HepG2 (cell line): Measurements from ENCODE around the gene MAVS. TPM values are rescaled to one million over a fixed set of nuclear protein-coding genes. Genes with fewer than 3 reads are reported as not detected.

Source experiments
- ARID2 ChIP-seq: sonication (generic); formaldehyde crosslinking; IDR thresholded peaks from 2 replicates; pipeline ENCODE4 v1.8.1; 2022; ENCODE audit warnings: mild to moderate bottlenecking, missing genetic modification reagents, borderline replicate concordance
- ETV5 ChIP-seq: IDR thresholded peaks from 2 replicates; pipeline ENCODE4 v1.6.1; 2018; ENCODE audit warnings: missing biosample characterization, missing genetic modification reagents, inconsistent platforms, borderline replicate concordance
- HDAC1 ChIP-seq: sonication (generic); formaldehyde crosslinking; IDR thresholded peaks from 2 replicates; pipeline ENCODE4 v1.5.1; 2020; ENCODE audit warnings: mild to moderate bottlenecking, missing genetic modification reagents
- NFKB2 ChIP-seq: sonication (generic); formaldehyde crosslinking; IDR thresholded peaks from 2 replicates; pipeline ENCODE4 v1.4.0; 2020; ENCODE audit warnings: missing genetic modification reagents, borderline replicate concordance
- NFRKB ChIP-seq: fragments of 450-650 bp; IDR thresholded peaks from 2 replicates; pipeline ENCODE4 v1.6.1; 2017
- NONO ChIP-seq, 2 experiments: fragments of 450-650 bp in 1 of 2; sonication (generic) in 1 of 2; formaldehyde crosslinking in 1 of 2; IDR thresholded peaks in 1 of 2; conservative IDR thresholded peaks in 1 of 2; 2 replicates each; pipeline versions ENCODE4 v1.6.1 to v1.8.0; 2017 to 2022; ENCODE audit warnings: mild to moderate bottlenecking in 1 of 2, missing genetic modification reagents in 1 of 2, moderate library complexity in 1 of 2
- ZFP41 ChIP-seq: sonication (generic); formaldehyde crosslinking; IDR thresholded peaks from 2 replicates; pipeline ENCODE4 v1.4.0; 2020; ENCODE audit warnings: mild to moderate bottlenecking, missing genetic modification reagents, borderline replicate concordance
- ZNF225 ChIP-seq: sonication (generic); formaldehyde crosslinking; IDR thresholded peaks from 2 replicates; pipeline ENCODE4 v1.4.0; 2020; ENCODE audit warnings: mild to moderate bottlenecking, missing genetic modification reagents
- ZNF335 ChIP-seq: sonication (generic); formaldehyde crosslinking; IDR thresholded peaks from 2 replicates; pipeline ENCODE4 v1.4.0; 2020; ENCODE audit warnings: missing genetic modification reagents
- ZNF724P ChIP-seq: sonication (generic); formaldehyde crosslinking; IDR thresholded peaks from 2 replicates; pipeline ENCODE4 v1.8.0; 2022; ENCODE audit warnings: missing genetic modification reagents, borderline replicate concordance
- polyA plus RNA-seq, 8 experiments: library from polyadenylated mRNA; depleted of rRNA in 3 of 8; stranded (reverse) in 7 of 8; unstranded in 1 of 8; fragments of >200 nt; fragmentation: Illumina TruSeq in 4 of 8; extraction: Trizol in 4 of 8; gene quantifications; 2 replicates each; pipeline versions ENCODE4 v1.2.1 to v1.2.3, GENCODE V29; 2011 to 2016; ENCODE audit warnings: low read depth in 4 of 8, missing spikeins in 1 of 8, mixed read lengths in 1 of 8; ENCODE audit not compliant: insufficient read depth in 1 of 8
- total RNA-seq, 5 experiments: library from RNA; depleted of rRNA; stranded (reverse); fragments of >200 nt; fragmentation: Illumina TruSeq; extraction: Trizol; gene quantifications; 2 replicates each; pipeline ENCODE4 v1.2.3, GENCODE V29; 2016; ENCODE audit warnings: low read depth in 1 of 5
- TF ChIP-seq, protein P1 (sequence below): sonication (generic); formaldehyde crosslinking; IDR thresholded peaks from 2 replicates; pipeline ENCODE4 v1.5.0; 2020; ENCODE audit warnings: missing genetic modification reagents
- TF ChIP-seq, protein P2 (sequence below): sonication (generic); formaldehyde crosslinking; IDR thresholded peaks from 2 replicates; pipeline ENCODE4 v1.4.0; 2020; ENCODE audit warnings: mild to moderate bottlenecking, missing genetic modification reagents
- TF ChIP-seq, protein P3 (sequence below): sonication (generic); formaldehyde crosslinking; conservative IDR thresholded peaks from 2 replicates; pipeline ENCODE4 v1.4.0; 2020; ENCODE audit warnings: missing genetic modification reagents
- TF ChIP-seq, protein P4 (sequence below): sonication (generic); formaldehyde crosslinking; IDR thresholded peaks from 2 replicates; pipeline ENCODE4 v1.5.1; 2020; ENCODE audit warnings: mild to moderate bottlenecking, missing genetic modification reagents, borderline replicate concordance
- TF ChIP-seq, protein P5 (sequence below): IDR thresholded peaks from 2 replicates; pipeline ENCODE4 v1.6.1; 2016; ENCODE audit warnings: low read depth
- TF ChIP-seq, protein P6 (sequence below): sonication (generic); formaldehyde crosslinking; IDR thresholded peaks from 2 replicates; pipeline ENCODE4 v1.4.0; 2020; ENCODE audit warnings: missing genetic modification reagents

Gene MAVS
- total and polyA plus RNA-seq, 2 of the 13 experiments (the other 11 are each of a cell fraction or from before 2014, with no cell fraction given), result 27.3 to 36.6 TPM

DNA sequence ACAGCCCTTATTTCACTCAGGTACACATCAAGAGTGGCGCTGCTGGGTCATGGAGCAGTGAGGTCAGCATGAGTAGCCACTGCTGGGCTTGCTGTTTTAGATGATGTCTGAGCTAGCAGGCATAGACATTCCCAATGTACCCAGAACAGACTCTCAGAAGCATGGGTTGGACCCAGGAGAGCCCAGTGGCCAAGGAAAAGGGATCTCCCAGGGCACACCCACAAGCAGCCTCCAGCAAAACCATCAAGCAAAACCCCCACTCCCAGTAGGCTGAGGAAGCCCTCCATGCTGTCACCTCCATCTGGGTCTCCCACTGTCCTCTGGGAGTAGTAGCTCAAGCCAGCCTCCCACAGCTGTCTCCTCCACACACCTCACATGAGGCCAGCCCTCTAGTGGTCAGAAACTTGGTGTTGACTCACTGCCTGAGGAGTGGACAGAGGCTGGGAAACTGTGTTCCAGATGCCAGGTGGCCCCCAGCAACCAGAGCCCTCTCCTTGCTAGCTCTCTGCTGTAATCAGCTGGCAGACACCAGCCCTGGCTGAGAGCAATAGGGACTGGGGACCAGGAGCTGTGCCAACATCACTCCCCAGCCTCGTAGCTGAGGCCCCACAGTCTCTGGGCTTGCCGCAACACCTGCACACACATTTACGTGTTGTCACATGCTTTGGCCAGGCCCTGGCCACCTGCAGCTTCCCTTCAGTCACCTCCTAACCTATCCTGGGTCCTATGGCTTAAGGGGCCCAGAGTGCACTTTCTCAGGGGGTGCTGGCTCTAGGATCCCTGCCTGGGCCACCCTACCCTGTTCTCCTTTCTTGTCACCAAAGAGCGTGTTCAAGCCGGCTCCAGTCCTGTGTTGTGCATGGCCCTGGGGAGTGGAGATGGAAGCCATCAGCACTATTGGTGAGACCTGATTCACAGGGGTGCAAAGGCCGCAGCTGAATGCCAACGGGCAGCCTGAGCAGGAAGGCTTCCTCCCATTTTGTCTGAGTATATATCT, 28.2 kb upstream of the MAVS start (continued):
- TF ChIP-seq, protein P1, sequence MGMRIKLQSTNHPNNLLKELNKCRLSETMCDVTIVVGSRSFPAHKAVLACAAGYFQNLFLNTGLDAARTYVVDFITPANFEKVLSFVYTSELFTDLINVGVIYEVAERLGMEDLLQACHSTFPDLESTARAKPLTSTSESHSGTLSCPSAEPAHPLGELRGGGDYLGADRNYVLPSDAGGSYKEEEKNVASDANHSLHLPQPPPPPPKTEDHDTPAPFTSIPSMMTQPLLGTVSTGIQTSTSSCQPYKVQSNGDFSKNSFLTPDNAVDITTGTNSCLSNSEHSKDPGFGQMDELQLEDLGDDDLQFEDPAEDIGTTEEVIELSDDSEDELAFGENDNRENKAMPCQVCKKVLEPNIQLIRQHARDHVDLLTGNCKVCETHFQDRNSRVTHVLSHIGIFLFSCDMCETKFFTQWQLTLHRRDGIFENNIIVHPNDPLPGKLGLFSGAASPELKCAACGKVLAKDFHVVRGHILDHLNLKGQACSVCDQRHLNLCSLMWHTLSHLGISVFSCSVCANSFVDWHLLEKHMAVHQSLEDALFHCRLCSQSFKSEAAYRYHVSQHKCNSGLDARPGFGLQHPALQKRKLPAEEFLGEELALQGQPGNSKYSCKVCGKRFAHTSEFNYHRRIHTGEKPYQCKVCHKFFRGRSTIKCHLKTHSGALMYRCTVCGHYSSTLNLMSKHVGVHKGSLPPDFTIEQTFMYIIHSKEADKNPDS (CRISPR knock-in tag), result no peak
- TF ChIP-seq ZNF724P (CRISPR knock-in tag), result peak; percentile 32; the same call in 1 of the 2 replicates
- peak; percentile 55; the same call in 1 of the 2 replicates for TF ChIP-seq ZFP41 (CRISPR knock-in tag)
- no peak for TF ChIP-seq NFRKB
- TF ChIP-seq ZNF225, result peak; percentile 85
- TF ChIP-seq, protein P2, sequence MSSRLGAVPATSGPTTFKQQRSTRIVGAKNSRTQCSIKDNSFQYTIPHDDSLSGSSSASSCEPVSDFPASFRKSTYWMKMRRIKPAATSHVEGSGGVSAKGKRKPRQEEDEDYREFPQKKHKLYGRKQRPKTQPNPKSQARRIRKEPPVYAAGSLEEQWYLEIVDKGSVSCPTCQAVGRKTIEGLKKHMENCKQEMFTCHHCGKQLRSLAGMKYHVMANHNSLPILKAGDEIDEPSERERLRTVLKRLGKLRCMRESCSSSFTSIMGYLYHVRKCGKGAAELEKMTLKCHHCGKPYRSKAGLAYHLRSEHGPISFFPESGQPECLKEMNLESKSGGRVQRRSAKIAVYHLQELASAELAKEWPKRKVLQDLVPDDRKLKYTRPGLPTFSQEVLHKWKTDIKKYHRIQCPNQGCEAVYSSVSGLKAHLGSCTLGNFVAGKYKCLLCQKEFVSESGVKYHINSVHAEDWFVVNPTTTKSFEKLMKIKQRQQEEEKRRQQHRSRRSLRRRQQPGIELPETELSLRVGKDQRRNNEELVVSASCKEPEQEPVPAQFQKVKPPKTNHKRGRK (CRISPR knock-in tag), result no peak
- TF ChIP-seq, protein P3, sequence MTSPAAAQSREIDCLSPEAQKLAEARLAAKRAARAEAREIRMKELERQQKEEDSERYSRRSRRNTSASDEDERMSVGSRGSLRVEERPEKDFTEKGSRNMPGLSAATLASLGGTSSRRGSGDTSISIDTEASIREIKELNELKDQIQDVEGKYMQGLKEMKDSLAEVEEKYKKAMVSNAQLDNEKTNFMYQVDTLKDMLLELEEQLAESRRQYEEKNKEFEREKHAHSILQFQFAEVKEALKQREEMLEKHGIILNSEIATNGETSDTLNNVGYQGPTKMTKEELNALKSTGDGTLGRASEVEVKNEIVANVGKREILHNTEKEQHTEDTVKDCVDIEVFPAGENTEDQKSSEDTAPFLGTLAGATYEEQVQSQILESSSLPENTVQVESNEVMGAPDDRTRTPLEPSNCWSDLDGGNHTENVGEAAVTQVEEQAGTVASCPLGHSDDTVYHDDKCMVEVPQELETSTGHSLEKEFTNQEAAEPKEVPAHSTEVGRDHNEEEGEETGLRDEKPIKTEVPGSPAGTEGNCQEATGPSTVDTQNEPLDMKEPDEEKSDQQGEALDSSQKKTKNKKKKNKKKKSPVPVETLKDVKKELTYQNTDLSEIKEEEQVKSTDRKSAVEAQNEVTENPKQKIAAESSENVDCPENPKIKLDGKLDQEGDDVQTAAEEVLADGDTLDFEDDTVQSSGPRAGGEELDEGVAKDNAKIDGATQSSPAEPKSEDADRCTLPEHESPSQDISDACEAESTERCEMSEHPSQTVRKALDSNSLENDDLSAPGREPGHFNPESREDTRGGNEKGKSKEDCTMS (CRISPR knock-in tag), result no peak
- no peak for TF ChIP-seq NONO (IDR thresholded peaks at IDR 0.05)
- peak; percentile 92 for TF ChIP-seq NONO (CRISPR knock-in tag; conservative IDR thresholded peaks at IDR 0.05)
- TF ChIP-seq, protein P4, sequence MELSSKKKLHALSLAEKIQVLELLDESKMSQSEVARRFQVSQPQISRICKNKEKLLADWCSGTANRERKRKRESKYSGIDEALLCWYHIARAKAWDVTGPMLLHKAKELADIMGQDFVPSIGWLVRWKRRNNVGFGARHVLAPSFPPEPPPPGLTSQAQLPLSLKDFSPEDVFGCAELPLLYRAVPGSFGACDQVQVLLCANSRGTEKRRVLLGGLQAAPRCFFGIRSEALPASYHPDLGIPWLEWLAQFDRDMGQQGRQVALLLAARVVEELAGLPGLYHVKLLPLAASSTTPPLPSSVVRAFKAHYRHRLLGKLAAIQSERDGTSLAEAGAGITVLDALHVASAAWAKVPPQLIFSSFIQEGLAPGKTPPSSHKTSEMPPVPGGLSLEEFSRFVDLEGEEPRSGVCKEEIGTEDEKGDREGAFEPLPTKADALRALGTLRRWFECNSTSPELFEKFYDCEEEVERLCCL (CRISPR knock-in tag), result 0 out of 2 replicates have a peak, but pooled peaks have one; percentile 79
- TF ChIP-seq ARID2 (CRISPR knock-in tag), result peak; percentile 28; the same call in 1 of the 2 replicates
- peak; percentile 49; the same call in 1 of the 2 replicates for TF ChIP-seq ETV5 (CRISPR knock-in tag)
- TF ChIP-seq NFKB2 (CRISPR knock-in tag), result peak; percentile 79; the same call in 1 of the 2 replicates
- TF ChIP-seq HDAC1, result peak; percentile 46; the same call in 1 of the 2 replicates
- peak; percentile 77 for TF ChIP-seq ZNF335 (CRISPR knock-in tag)
- TF ChIP-seq, protein P5, sequence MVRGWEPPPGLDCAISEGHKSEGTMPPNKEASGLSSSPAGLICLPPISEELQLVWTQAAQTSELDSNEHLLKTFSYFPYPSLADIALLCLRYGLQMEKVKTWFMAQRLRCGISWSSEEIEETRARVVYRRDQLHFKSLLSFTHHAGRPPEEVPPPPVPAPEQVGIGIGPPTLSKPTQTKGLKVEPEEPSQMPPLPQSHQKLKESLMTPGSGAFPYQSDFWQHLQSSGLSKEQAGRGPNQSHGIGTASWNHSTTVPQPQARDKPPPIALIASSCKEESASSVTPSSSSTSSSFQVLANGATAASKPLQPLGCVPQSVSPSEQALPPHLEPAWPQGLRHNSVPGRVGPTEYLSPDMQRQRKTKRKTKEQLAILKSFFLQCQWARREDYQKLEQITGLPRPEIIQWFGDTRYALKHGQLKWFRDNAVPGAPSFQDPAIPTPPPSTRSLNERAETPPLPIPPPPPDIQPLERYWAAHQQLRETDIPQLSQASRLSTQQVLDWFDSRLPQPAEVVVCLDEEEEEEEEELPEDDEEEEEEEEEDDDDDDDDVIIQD, result peak; percentile 90
- TF ChIP-seq, protein P6, sequence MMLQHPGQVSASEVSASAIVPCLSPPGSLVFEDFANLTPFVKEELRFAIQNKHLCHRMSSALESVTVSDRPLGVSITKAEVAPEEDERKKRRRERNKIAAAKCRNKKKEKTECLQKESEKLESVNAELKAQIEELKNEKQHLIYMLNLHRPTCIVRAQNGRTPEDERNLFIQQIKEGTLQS (CRISPR knock-in tag), result peak; percentile 52; the same call in 1 of the 2 replicates
